Measurements from ENCODE around the gene PKP4.

DNA sequence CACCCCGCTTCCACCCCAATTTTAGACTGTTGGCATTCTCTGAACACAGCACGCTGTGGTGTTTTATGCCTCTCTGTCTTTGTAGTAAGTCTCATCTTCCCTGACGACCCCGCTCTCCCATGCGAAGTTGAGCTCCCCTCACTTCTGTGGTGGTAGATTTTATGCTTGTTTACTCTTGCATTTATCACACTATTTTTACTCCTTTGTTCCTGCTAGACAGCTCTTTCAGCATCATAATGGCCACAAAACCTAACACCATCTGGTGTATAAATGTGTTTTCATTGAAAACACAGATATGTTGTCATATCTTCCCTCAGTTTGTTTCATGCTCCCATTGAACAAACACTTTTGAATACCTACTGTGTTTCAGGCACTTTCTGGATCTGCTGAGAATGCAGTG is 57.1 kb downstream of the PKP4 start:
- TF ChIP-seq RBFOX2 (IDR thresholded peaks at IDR 0.05; ENCODE audit: low read depth, low read length) (no peak), NR2C2 (CRISPR knock-in tag; IDR thresholded peaks at IDR 0.05) (no peak), NR2C2 (tag; IDR thresholded peaks at IDR 0.05) (no peak), TAF15 (IDR thresholded peaks at IDR 0.05; ENCODE audit: low read depth, low read length) (no peak), MBD2 (IDR thresholded peaks at IDR 0.05; ENCODE audit: borderline replicate concordance, low read depth) (no peak), PHF8 (IDR thresholded peaks at IDR 0.05; ENCODE audit: borderline replicate concordance, low read length) (no peak), RCOR1 (IDR thresholded peaks at IDR 0.05; ENCODE audit: borderline replicate concordance in 1 of 2, low read depth in 2 of 2, low read length in 2 of 2) (no peak), TEAD2 (tag; IDR thresholded peaks at IDR 0.05) (no peak), SRF (CRISPR knock-in tag; IDR thresholded peaks at IDR 0.05) (no peak), MYNN (IDR thresholded peaks at IDR 0.05) (no peak), MYNN (CRISPR knock-in tag; IDR thresholded peaks at IDR 0.05) (no peak), EGR1 (conservative IDR thresholded peaks at IDR 0.05) (no peak), BRCA1 (IDR thresholded peaks at IDR 0.05) (no peak), BRCA1 (CRISPR knock-in tag; IDR thresholded peaks at IDR 0.05) (no peak), MTA1 (IDR thresholded peaks at IDR 0.05; ENCODE audit: borderline replicate concordance) (no peak)
- TF ChIP-seq, protein P1, sequence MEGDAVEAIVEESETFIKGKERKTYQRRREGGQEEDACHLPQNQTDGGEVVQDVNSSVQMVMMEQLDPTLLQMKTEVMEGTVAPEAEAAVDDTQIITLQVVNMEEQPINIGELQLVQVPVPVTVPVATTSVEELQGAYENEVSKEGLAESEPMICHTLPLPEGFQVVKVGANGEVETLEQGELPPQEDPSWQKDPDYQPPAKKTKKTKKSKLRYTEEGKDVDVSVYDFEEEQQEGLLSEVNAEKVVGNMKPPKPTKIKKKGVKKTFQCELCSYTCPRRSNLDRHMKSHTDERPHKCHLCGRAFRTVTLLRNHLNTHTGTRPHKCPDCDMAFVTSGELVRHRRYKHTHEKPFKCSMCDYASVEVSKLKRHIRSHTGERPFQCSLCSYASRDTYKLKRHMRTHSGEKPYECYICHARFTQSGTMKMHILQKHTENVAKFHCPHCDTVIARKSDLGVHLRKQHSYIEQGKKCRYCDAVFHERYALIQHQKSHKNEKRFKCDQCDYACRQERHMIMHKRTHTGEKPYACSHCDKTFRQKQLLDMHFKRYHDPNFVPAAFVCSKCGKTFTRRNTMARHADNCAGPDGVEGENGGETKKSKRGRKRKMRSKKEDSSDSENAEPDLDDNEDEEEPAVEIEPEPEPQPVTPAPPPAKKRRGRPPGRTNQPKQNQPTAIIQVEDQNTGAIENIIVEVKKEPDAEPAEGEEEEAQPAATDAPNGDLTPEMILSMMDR (IDR thresholded peaks at IDR 0.05 in 2 of 3, conservative IDR thresholded peaks at IDR 0.05 in 1 of 3; ENCODE audit: insufficient read depth in 2 of 3, low read depth in 1 of 3, low read length in 3 of 3), result no peak
